DND-41 (cell line): Measurements from ENCODE around the gene MYO1D.

Experiments used
- ATAC-seq: fragments of 200-7000 bp; cut with Tn5 transposase; 3 replicates; pipeline ENCODE4 v1.9.1; 2021; ENCODE audit warnings: low read depth; ENCODE audit not compliant: insufficient read depth
- DNase-seq: peaks from one replicate; pipeline ENCODE4 v3.0.0-alpha.2; 2020
- H2AFZ ChIP-seq: 2 replicates; pipeline ENCODE4 v1.6.0; 2012; ENCODE audit warnings: low read depth, low read length
- H3K27ac ChIP-seq: 2 replicates; pipeline ENCODE4 v1.5.1; 2012; ENCODE audit warnings: low read length, inconsistent platforms
- H3K27me3 ChIP-seq: fragments of 200-600 bp; sonication (generic); 2 replicates; pipeline ENCODE4 v1.6.0; 2012; ENCODE audit warnings: low read length, mild to moderate bottlenecking, inconsistent platforms; ENCODE audit not compliant: insufficient read depth, poor library complexity
- H3K36me3 ChIP-seq: 2 replicates; pipeline ENCODE4 v1.5.1; 2012; ENCODE audit warnings: low read length, inconsistent platforms; ENCODE audit not compliant: insufficient read depth
- H3K4me1 ChIP-seq: 2 replicates; pipeline ENCODE4 v1.5.1; 2012; ENCODE audit warnings: mild to moderate bottlenecking, low read length; ENCODE audit not compliant: insufficient read depth
- H3K4me2 ChIP-seq: 2 replicates; pipeline ENCODE4 v1.6.0; 2012; ENCODE audit warnings: mild to moderate bottlenecking, moderate library complexity, low read length, inconsistent platforms; ENCODE audit not compliant: insufficient read depth
- H3K4me3 ChIP-seq, 2 experiments: fragments of 200-600 bp in 1 of 2; shearing (Covaris generic) in 1 of 2; 2 replicates each; pipeline ENCODE4 v1.5.1; 2012 to 2016; ENCODE audit warnings: inconsistent platforms in 2 of 2, low read length in 2 of 2, mild to moderate bottlenecking in 2 of 2, low read depth in 1 of 2, moderate library complexity in 1 of 2
- H3K79me2 ChIP-seq: 2 replicates; pipeline ENCODE4 v1.6.0; 2012; ENCODE audit warnings: low read length, inconsistent platforms; ENCODE audit not compliant: insufficient read depth
- H3K9ac ChIP-seq: 2 replicates; pipeline ENCODE4 v1.6.0; 2012; ENCODE audit warnings: low read depth, mild to moderate bottlenecking, inconsistent platforms, low read length, moderate library complexity
- H3K9me3 ChIP-seq: 2 replicates; pipeline ENCODE4 v1.5.1; 2012; ENCODE audit warnings: low read length, moderate library complexity, mild to moderate bottlenecking, inconsistent platforms; ENCODE audit not compliant: insufficient read depth, severe bottlenecking
- H4K20me1 ChIP-seq: 2 replicates; pipeline ENCODE4 v1.6.0; 2012; ENCODE audit warnings: low read length; ENCODE audit not compliant: insufficient read depth
- EZH2 ChIP-seq: IDR thresholded peaks from 3 replicates; pipeline ENCODE4 v1.6.1; 2012; ENCODE audit warnings: borderline replicate concordance, low read depth, mild to moderate bottlenecking, moderate library complexity, low read length, inconsistent platforms; ENCODE audit not compliant: severe bottlenecking
- TF ChIP-seq, protein P1 (sequence below): IDR thresholded peaks from 2 replicates; pipeline ENCODE4 v1.5.1; 2012; ENCODE audit warnings: borderline replicate concordance, low read length, moderate library complexity, mild to moderate bottlenecking; ENCODE audit not compliant: poor library complexity, severe bottlenecking; ENCODE audit errors: extremely low read depth

The MYO1D gene

DNA sequence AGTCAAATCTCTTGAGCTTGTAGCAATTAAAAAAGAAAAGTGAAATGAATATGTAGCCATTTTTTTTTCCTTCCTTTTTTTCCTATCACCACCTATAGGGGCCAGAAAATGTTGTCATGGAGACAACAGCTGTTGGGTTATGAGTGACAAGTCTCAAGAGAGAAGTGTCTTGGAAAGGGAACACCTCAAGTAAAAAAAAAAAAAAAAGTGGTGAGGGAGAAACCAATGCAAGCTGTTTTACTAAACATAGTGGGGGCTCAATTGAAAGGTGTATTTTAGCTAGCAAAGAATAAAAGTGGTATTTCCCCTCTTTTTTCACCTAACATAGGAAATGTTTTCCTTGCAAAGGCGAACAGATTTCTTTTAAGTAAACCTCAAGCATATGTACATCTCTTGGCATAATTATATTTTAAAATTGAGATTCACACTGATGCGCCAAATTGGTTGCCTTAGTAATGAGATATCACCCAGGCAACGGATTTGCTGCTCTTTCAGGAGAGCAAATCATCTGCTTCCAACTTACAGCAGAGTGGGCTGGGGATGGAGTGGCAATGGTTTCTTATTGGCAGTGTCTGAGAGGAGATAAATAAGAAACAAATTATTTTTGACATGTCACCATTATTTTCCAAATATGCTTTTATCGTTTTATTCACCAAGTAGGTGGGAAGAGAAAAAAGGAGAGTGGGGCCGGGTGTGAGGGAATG lies 183.6 kb downstream of the MYO1D start:
- ATAC-seq (no peak), DNase-seq (no peak)
- no peaks in the 10 kb centered on the region for H3K4me1 ChIP-seq
- no peak overlapping the region for H3K27ac ChIP-seq
- peaks cover 9% of the 10 kb centered on the region for H3K27me3 ChIP-seq
- TF ChIP-seq, protein P1, sequence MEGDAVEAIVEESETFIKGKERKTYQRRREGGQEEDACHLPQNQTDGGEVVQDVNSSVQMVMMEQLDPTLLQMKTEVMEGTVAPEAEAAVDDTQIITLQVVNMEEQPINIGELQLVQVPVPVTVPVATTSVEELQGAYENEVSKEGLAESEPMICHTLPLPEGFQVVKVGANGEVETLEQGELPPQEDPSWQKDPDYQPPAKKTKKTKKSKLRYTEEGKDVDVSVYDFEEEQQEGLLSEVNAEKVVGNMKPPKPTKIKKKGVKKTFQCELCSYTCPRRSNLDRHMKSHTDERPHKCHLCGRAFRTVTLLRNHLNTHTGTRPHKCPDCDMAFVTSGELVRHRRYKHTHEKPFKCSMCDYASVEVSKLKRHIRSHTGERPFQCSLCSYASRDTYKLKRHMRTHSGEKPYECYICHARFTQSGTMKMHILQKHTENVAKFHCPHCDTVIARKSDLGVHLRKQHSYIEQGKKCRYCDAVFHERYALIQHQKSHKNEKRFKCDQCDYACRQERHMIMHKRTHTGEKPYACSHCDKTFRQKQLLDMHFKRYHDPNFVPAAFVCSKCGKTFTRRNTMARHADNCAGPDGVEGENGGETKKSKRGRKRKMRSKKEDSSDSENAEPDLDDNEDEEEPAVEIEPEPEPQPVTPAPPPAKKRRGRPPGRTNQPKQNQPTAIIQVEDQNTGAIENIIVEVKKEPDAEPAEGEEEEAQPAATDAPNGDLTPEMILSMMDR: no peak
- no peak for TF ChIP-seq EZH2
- no peaks in the 10 kb centered on the region for H3K36me3 ChIP-seq
- no peak overlapping the region for H2AFZ ChIP-seq
- no peak overlapping the region for H3K9ac ChIP-seq
- no peaks in the 10 kb centered on the region for H3K9me3 ChIP-seq
- H3K4me3 ChIP-seq: no peak overlapping the region
- no peaks in the 10 kb centered on the region for H4K20me1 ChIP-seq
- H3K79me2 ChIP-seq: no peaks in the 10 kb centered on the region
- no peak overlapping the region for H3K4me2 ChIP-seq

DNA sequence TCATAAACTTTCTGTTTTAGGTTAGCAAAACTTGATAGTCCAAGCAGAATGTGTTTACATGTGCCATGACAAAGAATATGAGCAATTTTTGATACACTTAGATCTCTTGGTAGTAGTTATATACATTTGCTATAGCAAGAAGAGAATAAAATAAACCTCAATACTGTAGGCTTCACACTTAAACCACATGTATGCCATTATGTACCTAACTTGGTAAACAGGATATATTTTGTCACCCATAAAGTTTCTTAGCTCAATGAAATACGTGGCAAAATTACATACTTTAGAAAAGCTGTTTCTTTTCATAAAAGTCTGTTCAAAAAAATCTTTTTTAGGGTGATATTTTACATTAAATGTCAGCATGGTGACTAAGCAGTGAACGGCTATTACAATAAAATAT lies 184.7 kb downstream of the MYO1D start:
- Histone ChIP-seq H3K4me3 (no peak overlapping the region), H3K79me2 (no peaks in the 10 kb centered on the region), H3K36me3 (no peaks in the 10 kb centered on the region), H3K4me2 (no peak overlapping the region), H3K9ac (no peak overlapping the region), H3K9me3 (no peaks in the 10 kb centered on the region), H3K4me1 (no peaks in the 10 kb centered on the region), H4K20me1 (no peaks in the 10 kb centered on the region), H2AFZ (no peak overlapping the region), H3K27me3 (peaks cover 9% of the 10 kb centered on the region), H3K27ac (no peak overlapping the region)
- no peak for ATAC-seq
- DNase-seq: no peak
- TF ChIP-seq, protein P1: no peak
- no peak for TF ChIP-seq EZH2

DNA sequence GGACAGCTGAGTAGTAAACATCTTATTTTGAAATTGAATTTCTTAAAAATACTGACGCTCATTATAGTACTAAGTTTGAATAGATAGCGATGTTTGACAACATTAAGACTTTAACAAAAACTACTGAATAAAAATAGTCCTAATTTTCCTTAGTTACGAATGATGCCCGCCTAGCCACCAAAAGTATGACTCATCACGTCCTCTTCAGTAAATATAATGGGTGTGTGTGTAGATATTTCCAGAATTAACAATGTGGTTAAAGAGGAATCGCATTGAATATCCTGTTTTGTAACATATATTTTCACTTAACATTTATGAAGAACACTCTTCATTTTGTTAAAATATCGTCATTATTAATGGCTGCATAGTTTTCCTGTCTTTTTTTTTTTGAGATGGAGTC lies 187.6 kb downstream of the MYO1D start:
- no peak overlapping the region for H2AFZ ChIP-seq
- no peaks in the 10 kb centered on the region for H3K36me3 ChIP-seq
- H4K20me1 ChIP-seq: no peaks in the 10 kb centered on the region
- peaks cover 9% of the 10 kb centered on the region for H3K27me3 ChIP-seq
- H3K9me3 ChIP-seq: no peaks in the 10 kb centered on the region
- no peaks in the 10 kb centered on the region for H3K4me1 ChIP-seq
- no peaks in the 10 kb centered on the region for H3K79me2 ChIP-seq
- no peak for TF ChIP-seq EZH2
- TF ChIP-seq, protein P1: no peak
- no peak overlapping the region for H3K9ac ChIP-seq
- ATAC-seq (no peak), DNase-seq (no peak)
- no peak overlapping the region for H3K27ac ChIP-seq
- H3K4me3 ChIP-seq: no peak overlapping the region
- no peak overlapping the region for H3K4me2 ChIP-seq
